Subcutaneous preadipocyte (primary cell): ENCODE results near the gene PXT1. TPM values are rescaled to one million over a fixed set of nuclear protein-coding genes. Genes with fewer than 3 reads are reported as not detected.

Experiments
- small RNA-seq: library from RNA; depleted of rRNA; stranded (forward); fragments of <200 nt; gene quantifications from one replicate; pipeline ENCODE3, GENCODE V24; 2012
- total RNA-seq: library from RNA; depleted of rRNA; stranded (reverse); fragments of >200 nt; gene quantifications from 2 replicates; pipeline ENCODE4 v1.2.3, GENCODE V29; 2012

The PXT1 gene, protein sequence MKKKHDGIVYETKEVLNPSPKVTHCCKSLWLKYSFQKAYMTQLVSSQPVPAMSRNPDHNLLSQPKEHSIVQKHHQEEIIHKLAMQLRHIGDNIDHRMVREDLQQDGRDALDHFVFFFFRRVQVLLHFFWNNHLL
- under 0.01 TPM in 1 of 2 replicates, not detected in the other for total RNA-seq

DNA sequence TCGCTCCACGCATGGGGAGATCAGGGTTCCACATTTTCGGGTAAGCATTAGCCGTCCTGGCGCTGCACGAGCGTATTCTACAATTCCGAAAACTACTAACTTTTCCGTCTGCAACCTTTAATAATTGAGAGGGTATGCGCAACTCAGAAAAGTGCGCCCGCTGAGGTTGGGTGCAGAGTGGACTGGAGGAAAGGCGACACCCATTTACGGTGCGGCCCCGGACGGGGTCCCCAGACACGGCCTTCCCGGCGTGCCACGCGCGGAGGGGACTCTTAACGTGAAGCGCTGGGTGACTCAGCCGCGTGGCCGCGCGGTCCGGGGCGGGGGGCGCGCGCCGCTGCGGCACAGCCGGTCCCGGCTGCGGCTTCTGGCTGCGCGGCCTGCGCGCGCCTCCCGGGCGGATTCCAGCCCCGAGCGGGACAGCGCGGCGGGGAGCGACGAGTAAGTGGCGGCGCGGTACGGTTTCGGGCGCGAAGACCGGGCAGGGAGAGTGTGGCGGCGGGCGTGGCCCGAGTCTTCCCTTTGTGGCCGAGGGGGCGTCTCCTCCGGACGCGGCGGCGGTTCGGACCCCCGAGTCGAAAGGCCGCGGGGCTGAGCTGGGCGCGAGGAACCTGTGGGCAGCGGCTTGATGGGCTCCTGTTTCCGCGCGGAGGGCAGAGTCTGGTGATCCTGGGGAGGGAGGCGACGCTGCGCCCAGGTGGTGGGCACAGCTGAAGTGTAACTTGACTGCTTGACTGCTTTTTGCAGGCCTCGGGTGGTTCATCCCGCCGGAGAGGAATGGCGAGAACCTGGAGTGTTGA lies at the start of gene PXT1, which contains the start of gene KCTD20:
PXT1 (minus strand) TSS at position 184 of the 800 bp plus-strand sequence. CDS start 16,772 bp downstream, outside the sequence.
KCTD20 (plus strand) TSS at position 330 of the 800 bp plus-strand sequence. CDS start 27,098 bp downstream, outside the sequence.

GRCh38 chr6:36387440-36388303 lies 55.0 kb downstream of the PXT1 start, which contains the start of gene ETV7:
ETV7 (minus strand) TSS chr6:36387669; CDS start chr6:36387541, 128 bp downstream.

Small RNAs within 50 kb of the gene (small RNA-seq; reads per million reads assigned to genes)
- gene RN7SL502P = not detected

Other genes with a start within 250 kb of the PXT1 start
- gene BRPF3, start 246.1 kb downstream of the PXT1 start, total RNA-seq = 11.8 and 15.6 TPM in 2 replicates
- gene PNPLA1, start 172.8 kb downstream of the PXT1 start, total RNA-seq = not detected in 2 replicates
- not detected in 2 replicates for gene BNIP5, start 106.0 kb downstream of the PXT1 start, total RNA-seq
- 0.20 and 0.37 TPM in 2 replicates for gene ETV7, start 55.2 kb downstream of the PXT1 start, total RNA-seq
- gene KCTD20, start 146 bp upstream of the PXT1 start, total RNA-seq = 36.4 and 41.2 TPM in 2 replicates
- gene STK38, start 104.6 kb upstream of the PXT1 start, total RNA-seq = 17.6 and 19.0 TPM in 2 replicates
- gene SRSF3, start 151.5 kb upstream of the PXT1 start, total RNA-seq = 282 and 300 TPM in 2 replicates
- 166 and 200 TPM in 2 replicates for gene CDKN1A, start 235.9 kb upstream of the PXT1 start, total RNA-seq